Left cardiac atrium (tissue), 4 donors: Measurements from ENCODE around the gene SOX8. TPM values are rescaled to one million over a fixed set of nuclear protein-coding genes. Genes with fewer than 3 reads are reported as not detected.

Experiments
- ATAC-seq, 2 donors: fragments of 200-7000 bp; cut with Tn5 transposase; one replicate each; pipeline ENCODE4 v1.9.1; 2020; ENCODE audit warnings: mild to moderate bottlenecking in 2 of 2, moderate library complexity in 2 of 2
- DNase-seq: peaks from one replicate; pipeline ENCODE4 v3.0.0-alpha.2; 2020
- intact Hi-C, 2 donors: fragments of 100-400 bp; cut with DNase I; formaldehyde crosslinking; loops; one replicate each; pipeline versions ENCODE4 v1.14.1 to v1.15.1; 2022 to 2023
- total RNA-seq, 2 donors: library from RNA; stranded (reverse); fragmentation: NEBNext Ultra II Directional; extraction: Animal tissue kit (Norgen Biotek cat#: 25700); gene quantifications; one replicate each; pipeline ENCODE4 v1.2.1, GENCODE V29; 2021
- donor health status: DM: no; HTN: yes; CAD: no.
- donor health status: DM: no; HTN: yes; CAD: no; lungs with severe emphysema.
- donor health status: DM: yes; HTN: yes; CAD: no.
- donor health status: Dilated cardiomyopathy.

SOX8 gene
- total RNA-seq, 2 donors from 2014 or later, result 1.3 to 3.0 TPM

GRCh38 chr16:999677-1000076 lies 18.1 kb downstream of the SOX8 start:
- DNase-seq, result no peak
- no peak for ATAC-seq
- intact Hi-C loops, result no loop called here

GRCh38 chr16:1000608-1001007 lies 19.0 kb downstream of the SOX8 start:
- ATAC-seq (no peak), DNase-seq (no peak)
- intact Hi-C loops, result no loop called here

DNA sequence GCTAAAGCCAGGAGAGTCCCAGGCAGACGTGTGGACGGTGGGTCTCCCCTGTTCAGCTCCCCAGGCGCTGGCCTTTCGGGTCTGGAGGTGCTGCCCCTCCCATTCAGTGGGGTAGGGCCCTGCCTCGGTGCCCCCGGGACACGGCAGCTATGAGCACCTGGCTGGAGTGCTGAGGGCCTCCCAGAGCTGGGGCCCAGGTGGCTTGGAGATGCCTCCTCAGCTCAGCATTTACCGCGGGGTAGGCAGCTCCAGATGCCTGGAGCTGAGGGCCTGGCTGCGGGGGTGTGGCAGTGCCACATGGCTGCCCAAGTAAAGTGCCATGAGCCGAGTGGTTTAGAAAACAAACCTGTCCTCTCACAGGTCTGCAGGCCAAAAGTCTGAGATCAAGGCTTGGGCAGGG lies 19.5 kb downstream of the SOX8 start:
- DNase-seq (no peak), ATAC-seq (no peak)
- intact Hi-C loops, result no loop called here

- intact Hi-C loops, result no loop called here
- ATAC-seq, result peak in 1 of 2 donors; percentile 28
- no peak for DNase-seq
Measured at GRCh38 chr16:1002399-1003166, 21.0 kb downstream of the SOX8 start.

DNA sequence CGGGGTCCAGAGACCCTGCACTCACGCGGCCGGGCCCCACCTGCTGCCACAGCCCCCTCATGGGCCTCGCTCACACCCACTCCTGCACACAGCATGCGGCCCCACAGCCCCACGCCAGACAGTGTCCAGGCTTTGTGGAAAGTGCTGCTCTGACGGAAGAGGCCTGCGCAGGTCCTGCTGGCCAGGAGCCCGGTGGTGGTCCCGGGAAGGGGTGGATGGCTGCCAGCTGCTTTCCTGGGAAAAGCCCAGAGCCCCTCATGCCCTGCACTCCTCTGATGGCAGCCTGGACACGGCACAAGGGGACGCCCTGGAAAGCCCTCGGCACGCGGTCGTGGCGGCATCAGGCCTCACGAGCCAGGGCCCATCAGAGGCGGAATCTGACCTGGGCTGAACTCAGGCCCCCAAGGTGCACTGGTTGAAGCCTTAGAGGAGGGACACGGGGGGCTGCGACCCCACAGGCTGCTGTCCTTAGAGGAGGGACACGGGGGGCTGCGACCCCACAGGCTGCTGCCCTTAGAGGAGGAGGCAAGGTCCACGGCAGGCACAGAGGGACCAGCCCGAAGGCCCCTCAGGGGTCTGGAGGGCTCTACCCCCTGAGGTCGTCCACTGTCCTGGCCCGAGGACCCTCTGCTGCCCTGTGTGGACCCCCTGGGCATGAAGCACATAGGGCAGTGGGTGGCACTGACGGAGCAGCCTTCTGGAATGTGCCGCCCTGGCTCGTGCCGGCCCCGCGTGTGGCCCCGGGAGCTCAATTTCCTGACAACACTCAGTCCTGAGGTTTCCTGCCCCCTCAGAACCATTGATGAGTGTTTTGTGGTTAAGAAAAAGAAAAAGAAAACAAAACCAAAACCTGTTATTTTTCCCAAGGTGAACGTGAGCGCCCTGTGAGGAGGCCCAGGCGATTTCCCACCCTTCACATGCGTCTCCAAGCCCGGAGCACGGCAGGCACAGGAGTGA lies 22.1 kb downstream of the SOX8 start:
- ATAC-seq, result no peak
- intact Hi-C loops, result no loop called here
- no peak for DNase-seq

DNA sequence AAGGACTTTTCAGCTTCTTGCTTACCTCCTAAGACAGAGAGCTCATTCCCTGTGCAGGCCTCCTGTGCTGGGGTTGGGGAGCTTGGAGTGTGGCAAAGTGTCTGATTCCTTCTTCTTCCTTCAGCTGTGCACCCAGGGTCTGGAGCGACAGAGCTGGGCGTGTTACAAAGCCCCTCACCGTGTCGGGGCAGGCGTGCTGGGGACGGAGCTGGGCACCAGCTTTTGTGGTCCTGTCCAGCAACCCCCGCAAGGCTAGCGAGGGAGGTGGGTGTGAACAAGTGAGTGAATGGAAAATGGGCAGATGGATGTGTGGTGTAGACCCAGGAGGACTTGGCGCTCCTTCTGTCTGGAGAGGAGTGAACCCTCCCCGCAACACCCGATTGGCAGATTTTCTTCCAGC lies 23.7 kb downstream of the SOX8 start:
- DNase-seq, result no peak
- intact Hi-C loops, result no loop called here
- ATAC-seq, result no peak

GRCh38 chr16:1006781-1007180 lies 25.2 kb downstream of the SOX8 start:
- DNase-seq, result no peak
- ATAC-seq, result no peak
- intact Hi-C loops, result no loop called here

- intact Hi-C loops, result no loop called here
- DNase-seq (no peak), ATAC-seq (no peak)
Measured at GRCh38 chr16:1007284-1007850, 25.8 kb downstream of the SOX8 start.

GRCh38 chr16:1008085-1008484 lies 26.5 kb downstream of the SOX8 start:
- ATAC-seq (no peak), DNase-seq (no peak)
- intact Hi-C loops, result no loop called here

DNA sequence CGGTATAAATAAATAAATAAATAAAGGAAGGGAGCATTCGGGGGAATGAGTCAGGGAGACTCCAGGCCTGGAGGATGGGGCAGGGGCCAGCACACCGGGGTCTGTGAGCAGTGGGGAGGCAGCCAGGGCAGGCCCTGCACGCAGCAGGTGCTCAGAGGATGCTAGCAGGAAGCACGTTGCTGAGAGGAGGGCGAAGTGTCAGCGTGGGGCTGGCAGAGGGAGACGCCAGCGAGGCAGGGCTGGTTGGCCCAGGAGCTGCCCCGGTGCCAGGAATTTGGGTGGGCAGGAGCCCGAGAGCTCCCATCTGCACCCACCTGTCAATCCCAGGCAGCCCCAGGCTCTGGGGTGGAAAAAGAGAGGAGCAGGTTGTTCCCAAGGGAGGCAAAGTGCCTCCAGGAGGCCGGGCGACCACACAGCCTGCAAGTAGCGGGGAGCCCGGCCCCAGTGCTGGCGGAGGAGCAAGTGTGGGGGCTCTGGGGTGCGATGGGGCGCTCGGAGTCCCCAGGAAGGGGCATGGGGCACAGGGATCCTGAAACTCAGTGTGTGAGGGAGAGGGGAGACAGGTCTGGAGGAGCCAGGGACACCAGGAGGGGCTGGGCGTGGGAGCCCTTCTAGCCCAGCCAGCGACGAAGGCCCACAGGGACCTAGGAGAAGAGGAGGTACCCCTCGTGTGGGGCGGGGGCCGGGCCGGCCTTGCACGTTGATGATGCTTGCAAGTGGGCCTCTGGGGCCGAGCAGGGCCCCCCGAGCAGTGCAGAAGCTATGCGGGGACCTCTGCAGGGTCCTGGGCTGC lies 28.0 kb downstream of the SOX8 start:
- ATAC-seq, result no peak
- DNase-seq, result no peak
- intact Hi-C loops, result no loop called here

DNA sequence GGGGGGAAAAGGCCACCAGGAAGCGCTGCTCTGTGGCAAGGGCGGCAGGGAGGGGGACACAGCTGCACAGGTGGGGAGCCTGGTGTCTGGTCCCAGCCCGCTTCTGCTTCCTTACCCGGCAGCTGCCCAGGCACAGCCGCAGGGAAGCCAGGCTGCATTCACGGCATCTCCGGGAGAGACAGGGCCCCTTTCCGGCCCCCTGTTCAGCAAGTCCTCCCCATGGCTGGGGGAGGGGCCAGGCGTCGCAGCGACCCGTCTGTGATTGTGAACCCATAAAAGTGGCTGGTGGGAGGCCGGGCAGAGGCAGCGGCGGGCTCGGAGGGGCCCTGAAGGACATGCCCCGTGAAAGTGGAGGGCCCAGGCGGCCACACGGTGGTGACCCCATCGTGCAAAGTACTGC lies 28.7 kb downstream of the SOX8 start:
- intact Hi-C loops, result no loop called here
- ATAC-seq, result no peak
- DNase-seq, result no peak

DNA sequence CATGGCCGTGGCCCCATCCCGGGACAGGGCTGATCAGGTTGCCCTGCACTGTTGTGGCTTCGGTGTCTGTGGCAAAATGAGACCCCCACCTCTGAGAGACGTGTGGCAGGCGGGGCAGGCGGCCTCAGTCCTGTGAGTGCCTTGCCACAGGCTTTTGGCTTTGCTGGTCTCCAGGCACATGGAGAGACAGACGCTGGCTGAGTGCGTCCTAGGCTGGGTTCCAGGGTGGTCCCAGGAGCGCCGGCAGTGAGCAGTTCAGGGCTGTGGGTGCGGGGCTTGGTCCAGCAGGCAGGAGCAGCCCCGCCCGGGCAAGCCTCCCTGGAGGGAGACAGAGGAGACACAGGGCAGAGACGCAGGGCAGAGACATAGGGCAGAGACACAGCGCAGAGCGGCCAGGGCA lies 29.2 kb downstream of the SOX8 start:
- no peak for DNase-seq
- ATAC-seq, result no peak
- intact Hi-C loops, result no loop called here

DNA sequence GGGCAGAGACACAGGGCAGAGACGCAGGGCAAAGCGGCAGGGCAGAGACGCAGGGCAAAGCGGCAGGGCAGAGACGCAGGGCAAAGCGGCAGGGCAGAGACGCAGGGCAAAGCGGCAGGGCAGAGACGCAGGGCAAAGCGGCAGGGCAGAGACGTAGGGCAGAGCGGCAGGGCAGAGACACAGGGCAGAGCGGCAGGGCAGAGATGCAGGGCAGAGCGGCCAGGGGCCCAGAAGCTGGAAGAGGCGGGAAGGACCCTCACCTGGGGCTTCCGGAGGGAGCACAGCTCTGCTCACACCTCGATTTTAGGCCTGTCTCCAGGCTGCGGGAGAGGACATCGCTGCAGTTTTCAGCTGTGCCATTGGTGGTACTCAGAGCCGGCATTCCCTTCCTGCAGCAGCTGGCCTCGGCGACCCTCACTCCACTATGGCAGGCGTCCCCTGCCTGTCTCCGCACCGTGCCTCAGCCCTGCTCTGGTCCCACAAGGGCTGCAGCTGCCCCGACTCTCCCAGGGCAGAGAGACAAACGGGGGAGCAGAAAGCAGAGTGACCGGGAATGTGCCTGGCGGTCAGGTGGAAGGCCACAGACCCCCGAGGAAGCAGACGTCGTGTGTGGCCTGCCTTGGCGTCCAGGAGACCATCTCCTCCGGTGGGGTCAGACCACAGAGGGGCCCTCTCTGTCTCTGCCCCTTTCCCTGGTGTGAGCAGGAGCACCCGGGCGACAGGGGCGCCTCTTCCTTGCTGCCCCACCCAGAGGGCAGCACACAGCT lies 29.9 kb downstream of the SOX8 start:
- intact Hi-C loops, result no loop called here
- no peak for DNase-seq
- no peak for ATAC-seq

- no peak for ATAC-seq
- no peak for DNase-seq
- intact Hi-C loops, result no loop called here
Measured at GRCh38 chr16:1012135-1012534, 30.6 kb downstream of the SOX8 start.

GRCh38 chr16:1012722-1013592 lies 31.4 kb downstream of the SOX8 start:
- ATAC-seq (no peak), DNase-seq (no peak)

DNA sequence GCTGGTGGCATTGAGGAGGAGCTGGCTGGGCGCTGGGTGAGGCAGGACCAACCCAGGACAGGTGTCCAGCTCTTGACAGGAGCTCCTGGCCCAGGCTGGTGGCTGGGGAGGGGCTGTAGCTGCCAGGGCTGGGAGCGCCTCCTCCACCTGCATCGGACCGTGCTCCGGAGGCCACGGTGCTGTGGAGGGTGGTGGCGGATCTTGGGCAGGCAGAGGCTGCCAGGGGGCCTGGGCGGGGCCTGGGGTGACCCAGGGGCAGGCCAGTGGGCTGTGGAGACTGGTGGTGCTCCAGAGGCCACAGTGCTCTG lies 32.0 kb downstream of the SOX8 start:
- intact Hi-C loops, result no loop called here
- ATAC-seq, result no peak
- no peak for DNase-seq

More at GRCh38 chr16:1012722-1013592, 31.4 kb downstream of the SOX8 start:
- intact Hi-C loops, result no loop called here

DNA sequence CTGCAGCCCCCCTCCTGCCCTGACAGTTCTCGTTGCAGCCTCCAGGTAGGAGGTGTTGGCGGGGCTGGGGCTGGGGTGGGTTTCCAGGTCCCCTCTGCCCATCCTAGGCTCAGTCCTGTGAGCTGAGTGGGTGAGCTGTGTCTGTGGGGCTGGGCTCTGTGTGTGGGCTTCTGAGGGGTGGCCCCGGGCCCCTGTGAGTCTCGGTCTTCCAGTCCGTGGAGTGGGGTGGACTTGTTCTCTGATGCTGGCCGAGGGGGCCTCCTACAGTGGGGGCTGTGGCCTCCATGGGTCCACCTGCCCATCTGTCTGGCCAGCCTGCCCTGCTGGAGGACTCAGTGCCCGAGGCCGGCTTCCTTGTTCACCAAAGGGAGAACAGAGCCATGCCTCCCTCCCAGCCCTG lies 32.7 kb downstream of the SOX8 start:
- ATAC-seq (no peak), DNase-seq (no peak)
- intact Hi-C loops, result no loop called here
